ENCODE data around the gene VPS51. TPM values are rescaled to one million over a fixed set of nuclear protein-coding genes. Genes with fewer than 3 reads are reported as not detected.

Gene VPS51
- total and polyA plus RNA-seq, 10 of the 15 experiments (the other 5 are each of a cell fraction or from before 2014, with no cell fraction given), result 1.5 to 279 (median 53.2) TPM

- H3K9me3 ChIP-seq (replicated peaks; ENCODE audit: control insufficient read depth, insufficient read depth, low read length), result no peaks in the 10 kb centered on the region
- peaks cover 44% of the 10 kb centered on the region for H3K79me2 ChIP-seq (ENCODE audit: control insufficient read depth, insufficient read depth, low read length)
- H3K9ac ChIP-seq (ENCODE audit: control insufficient read depth, insufficient read depth, low read length), result peak overlapping the region; percentile 96
- peak overlapping the region; percentile 80 for H2AFZ ChIP-seq (ENCODE audit: control insufficient read depth, low read depth, low read length)
- no peak for ATAC-seq
- H3K36me3 ChIP-seq (ENCODE audit: control insufficient read depth in 2 of 2, insufficient read depth in 2 of 2, low read length in 1 of 2), result peaks cover 8 to 10% of the 10 kb centered on the region in 2 experiments; a peak in 3 of 4 replicates
- no TSS peak for BruUV-seq (replicated peaks)
- H4K20me1 ChIP-seq (ENCODE audit: control insufficient read depth, insufficient read depth), result 0 out of 2 replicates have a peak, but pooled peaks cover 4% of the 10 kb centered on the region
- RAD21 ChIA-PET (ENCODE audit: unreplicated experiment), result interaction anchor here (0.7 to 3.0 kb wide), 10 partner anchors 11 to 288 kb away, joined by 3 to 25 read pairs (median 5); partner anchors contain the start of genes ARL2, CAPN1, DPF2 and FAU
- CTCF ChIA-PET, result interaction anchor here (0.9 to 6.7 kb wide), 11 partner anchors 10 to 291 kb away, joined by 3 to 40 read pairs (median 6); partner anchors contain the start of genes CAPN1, CDC42BPG, CDC42EP2 and FAU
- H3K4me1 ChIP-seq (ENCODE audit: control insufficient read depth, insufficient read depth, low read length), result peaks cover 20% of the 10 kb centered on the region
- H3K27me3 ChIP-seq (replicated peaks in 1 of 2; ENCODE audit: control insufficient read depth in 2 of 2, insufficient read depth in 2 of 2, low read length in 1 of 2), result no peaks in the 10 kb centered on the region
- peak overlapping the region; percentile 99 for H3K27ac ChIP-seq (ENCODE audit: control insufficient read depth, insufficient read depth)
- in situ Hi-C loops (cut with MboI) (no loop called here), intact Hi-C loops (cut with micrococcal nuclease; ENCODE audit: unreplicated experiment) (loop anchor here (10.0 kb wide), 1 partner anchor 119 kb away; no protein-coding TSS in a partner anchor)
- peak overlapping the region; percentile 99 for H3K4me3 ChIP-seq
- POLR2A ChIA-PET, result interaction anchor here (0.6 to 3.1 kb wide), 15 partner anchors 11 to 356 kb away, joined by 3 to 28 read pairs (median 7); partner anchors contain the start of genes CAPN1, FAU, MRPL49 and POLA2
- no peak for FAIRE-seq
- TF ChIP-seq IKZF2 (IDR thresholded peaks at IDR 0.05) (no peak), MYB (IDR thresholded peaks at IDR 0.05; ENCODE audit: borderline replicate concordance, low read depth, low read length) (no peak), TCF12 (IDR thresholded peaks at IDR 0.05; ENCODE audit: low read depth, low read length) (no peak), E4F1 (IDR thresholded peaks at IDR 0.05; ENCODE audit: borderline replicate concordance, partially characterized antibody) (no peak), ELK1 (IDR thresholded peaks at IDR 0.05; ENCODE audit: low read depth, low read length) (no peak), ASH2L (IDR thresholded peaks at IDR 0.05; ENCODE audit: borderline replicate concordance, low read depth) (no peak), ZBTB40 (IDR thresholded peaks at IDR 0.05; ENCODE audit: borderline replicate concordance) (no peak), YY1 (IDR thresholded peaks at IDR 0.05; ENCODE audit: low read depth, low read length) (peak; percentile 20; the same call in 1 of the 2 replicates), ETV6 (conservative IDR thresholded peaks at IDR 0.05 in 1 of 2, IDR thresholded peaks at IDR 0.05 in 1 of 2; ENCODE audit: borderline replicate concordance in 1 of 2, low read depth in 1 of 2) (no peak), POLR2AphosphoS2 (IDR thresholded peaks at IDR 0.05; ENCODE audit: low read depth, low read length) (no peak), TAF1 (IDR thresholded peaks at IDR 0.05; ENCODE audit: borderline replicate concordance, low read depth, low read length) (0 out of 2 replicates have a peak, but pooled peaks have one; percentile 21), EGR1 (IDR thresholded peaks at IDR 0.05; ENCODE audit: borderline replicate concordance in 1 of 2, low read depth in 2 of 2, low read length in 2 of 2) (no peak)
- no peak for DNase-seq (ENCODE audit: low read depth, low spot score)
- WGBS (ENCODE audit: insufficient coverage, insufficient replicate concordance, low lambda C conversion rate, missing lambda C conversion rate), result 48% methylated on average over 11 of the region's 11 CpGs
- peak overlapping the region; percentile 68 for H3K4me2 ChIP-seq (ENCODE audit: control insufficient read depth, insufficient read depth)
- SMC1A ChIA-PET (ENCODE audit: uncharacterized antibody, unreplicated experiment), result interaction anchor here (0.7 to 2.4 kb wide), 11 partner anchors 9 to 287 kb away, joined by 3 to 13 read pairs (median 6); partner anchors contain the start of genes FAU, MRPL49 and ZNHIT2
These were observed 39.7 kb downstream of the VPS51 start for GRCh38 chr11:65135633-65136145.

Measured in GM12878 (cell line).